Transverse colon (tissue), 4 donors: ENCODE data around the gene AMER2. TPM values are rescaled to one million over a fixed set of nuclear protein-coding genes. Genes with fewer than 3 reads are reported as not detected.

Experiments used
- DNase-seq: peaks from one replicate; pipeline ENCODE4 v3.0.0-alpha.2; 2019
- H3K27ac ChIP-seq, 4 donors: fragments of 200-600 bp; sonication (generic); 2 replicates each; pipeline ENCODE4 v1.5.1; 2016 to 2018; ENCODE audit warnings: inconsistent platforms in 4 of 4
- H3K27me3 ChIP-seq: fragments of 200-600 bp; sonication (generic); 2 replicates; pipeline ENCODE4 v1.5.1; 2017; ENCODE audit warnings: inconsistent platforms
- H3K36me3 ChIP-seq, 4 donors: fragments of 200-600 bp; sonication (generic); 2 replicates each; pipeline ENCODE4 v1.5.1; 2017 to 2019; ENCODE audit warnings: inconsistent platforms in 4 of 4
- H3K4me1 ChIP-seq, 4 donors: fragments of 200-600 bp; sonication (generic); 2 replicates each; pipeline ENCODE4 v1.5.1; 2017 to 2020; ENCODE audit warnings: inconsistent platforms in 4 of 4
- H3K4me3 ChIP-seq, 4 donors: fragments of 200-600 bp; sonication (generic); 1 replicate in 1 of 4; 2 replicates in 3 of 4; pipeline versions ENCODE4 v1.5.1 to v1.6.1; 2017 to 2019; ENCODE audit warnings: inconsistent platforms in 4 of 4
- H3K9me3 ChIP-seq, 2 donors: fragments of 200-600 bp; sonication (generic); 2 replicates each; pipeline ENCODE4 v1.5.1; 2017 to 2019; ENCODE audit warnings: inconsistent platforms in 2 of 2
- CTCF ChIP-seq, 5 experiments: fragments of 200-600 bp in 3 of 5; fragments of 450-650 bp in 2 of 5; sonication (generic) in 3 of 5; IDR thresholded peaks; 1 replicate in 2 of 5; 2 replicates in 3 of 5; pipeline ENCODE4 v1.5.1; 2016 to 2017; ENCODE audit warnings: antibody characterized with exemption in 5 of 5, inconsistent platforms in 3 of 5, mild to moderate bottlenecking in 2 of 5, moderate library complexity in 1 of 5
- EP300 ChIP-seq: sonication (generic); formaldehyde crosslinking; IDR thresholded peaks from one replicate; pipeline ENCODE4 v1.6.1; 2017; ENCODE audit warnings: antibody characterized with exemption, low read depth
- POLR2A ChIP-seq: fragments of 450-650 bp; IDR thresholded peaks from one replicate; pipeline ENCODE4 v1.6.1; 2016; ENCODE audit warnings: antibody characterized with exemption, mild to moderate bottlenecking, moderate library complexity
- POLR2AphosphoS5 ChIP-seq, 3 donors: sonication (generic); formaldehyde crosslinking; IDR thresholded peaks; one replicate each; pipeline ENCODE4 v1.6.1; 2016; ENCODE audit warnings: antibody characterized with exemption in 3 of 3
- WGBS, 2 donors: methylation state at CpG; one replicate each; pipeline ENCODE4 v1.1.5; 2018; ENCODE audit warnings: low coverage in 1 of 2; 5-methylcytosine and 5-hydroxymethylcytosine counted together
- in situ Hi-C, 4 donors: fragments of 200-750 bp; cut with MboI; loops; one replicate each; pipeline versions ENCODE4 v1.15.0 to v1.15.1; 2017; ENCODE audit warnings: low sequenced_read_pairs in 3 of 4, low pct_ligation_motif_present in 1 of 4, low pct_unique_long_range_greater_than_20kb in 1 of 4
- intact Hi-C: fragments of 100-400 bp; cut with DNase I; formaldehyde crosslinking; loops from one replicate; pipeline ENCODE4 v1.15.1; 2023; ENCODE audit warnings: low total_unique reads
- total RNA-seq, 4 donors: library from RNA; depleted of rRNA; stranded (reverse); fragments of >200 nt; gene quantifications; one replicate each; pipeline ENCODE4 v1.1.0, GENCODE V29; 2016

The AMER2 gene
- total RNA-seq, 4 donors from 2014 or later, result 0.14 to 0.16 TPM; not detected in 2

GRCh38 chr13:25215253-25215575 lies 43.1 kb upstream of the AMER2 start:
- H3K27me3 ChIP-seq, result no peaks in the 10 kb centered on the region
- WGBS, 2 donors, result 29 to 47% methylated on average over 2 to 3 of the region's 3 CpGs
- TF ChIP-seq POLR2A (no peak), POLR2AphosphoS5 (IDR thresholded peaks at IDR 0.05) (no peak), CTCF (IDR thresholded peaks at IDR 0.05) (no peak), EP300 (no peak)
- no peaks in the 10 kb centered on the region for H3K9me3 ChIP-seq
- H3K27ac ChIP-seq, result no peak overlapping the region
- H3K4me1 ChIP-seq, result no peaks in the 10 kb centered on the region
- no peak for DNase-seq
- in situ Hi-C loops (no loop called here), intact Hi-C loops (no loop called here)
- H3K4me3 ChIP-seq, result no peak overlapping the region
- no peaks in the 10 kb centered on the region for H3K36me3 ChIP-seq

GRCh38 chr13:25214491-25215252 lies 42.6 kb upstream of the AMER2 start:
- Histone ChIP-seq H3K27ac (no peak overlapping the region), H3K4me3 (no peak overlapping the region), H3K27me3 (no peaks in the 10 kb centered on the region), H3K9me3 (no peaks in the 10 kb centered on the region), H3K36me3 (no peaks in the 10 kb centered on the region), H3K4me1 (no peaks in the 10 kb centered on the region)
- intact Hi-C loops (no loop called here), in situ Hi-C loops (no loop called here)
- DNase-seq, result no peak
- TF ChIP-seq CTCF (IDR thresholded peaks at IDR 0.05), result no peak
- TF ChIP-seq POLR2A, result no peak
- WGBS, 2 donors, result 25 to 52% methylated on average over 5 to 6 of the region's 6 CpGs

- Histone ChIP-seq H3K4me3 (no peak overlapping the region), H3K36me3 (no peaks in the 10 kb centered on the region), H3K4me1 (no peaks in the 10 kb centered on the region), H3K9me3 (no peaks in the 10 kb centered on the region), H3K27me3 (no peaks in the 10 kb centered on the region), H3K27ac (no peak overlapping the region)
- no peak for TF ChIP-seq EP300
- TF ChIP-seq POLR2A, result no peak
- TF ChIP-seq POLR2AphosphoS5 (IDR thresholded peaks at IDR 0.05), result no peak
- no peak for TF ChIP-seq CTCF (IDR thresholded peaks at IDR 0.05)
- 100% methylated on average over 1 to 2 of the region's 2 CpGs for WGBS, 2 donors
- in situ Hi-C loops, result no loop called here
- intact Hi-C loops, result no loop called here
- no peak for DNase-seq
Measured at GRCh38 chr13:25213715-25214114, 41.6 kb upstream of the AMER2 start.

- intact Hi-C loops (no loop called here), in situ Hi-C loops (no loop called here)
- no peaks in the 10 kb centered on the region for H3K4me1 ChIP-seq
- H3K27ac ChIP-seq, result no peak overlapping the region
- no peaks in the 10 kb centered on the region for H3K9me3 ChIP-seq
- H3K27me3 ChIP-seq, result no peaks in the 10 kb centered on the region
- H3K36me3 ChIP-seq, result no peaks in the 10 kb centered on the region
- TF ChIP-seq EP300 (no peak), POLR2AphosphoS5 (IDR thresholded peaks at IDR 0.05) (no peak), POLR2A (no peak), CTCF (IDR thresholded peaks at IDR 0.05) (no peak)
- DNase-seq, result no peak
- no peak overlapping the region for H3K4me3 ChIP-seq
- WGBS, 2 donors, result 75 to 80% methylated on average over 10 to 13 of the region's 13 CpGs
Measured at GRCh38 chr13:25210842-25211569, 38.9 kb upstream of the AMER2 start.
